HEK293T (cell line): ENCODE results near the gene WNT1.

Experiments used
- BHLHE40 ChIP-seq: fragments of 450-650 bp; IDR thresholded peaks from 2 replicates; pipeline ENCODE4 v1.6.1; 2016; ENCODE audit warnings: mild to moderate bottlenecking, moderate library complexity, borderline replicate concordance
- ELF4 ChIP-seq: fragments of 450-650 bp; IDR thresholded peaks from 2 replicates; pipeline ENCODE4 v1.6.1; 2017; ENCODE audit warnings: antibody characterized with exemption
- FOXK2 ChIP-seq: fragments of 450-650 bp; IDR thresholded peaks from 2 replicates; pipeline ENCODE4 v1.6.1; 2016; ENCODE audit warnings: mild to moderate bottlenecking
- HDGF ChIP-seq: fragments of 450-650 bp; IDR thresholded peaks from 2 replicates; pipeline ENCODE4 v1.6.1; 2017; ENCODE audit warnings: antibody characterized with exemption, borderline replicate concordance
- LEF1 ChIP-seq: fragments of 450-650 bp; IDR thresholded peaks from 2 replicates; pipeline ENCODE4 v1.6.1; 2017; ENCODE audit warnings: mild to moderate bottlenecking, borderline replicate concordance
- SUZ12 ChIP-seq: fragments of 450-650 bp; IDR thresholded peaks from 2 replicates; pipeline ENCODE4 v1.6.1; 2016; ENCODE audit warnings: mild to moderate bottlenecking
- TARDBP ChIP-seq: fragments of 450-650 bp; IDR thresholded peaks from 2 replicates; pipeline ENCODE4 v1.6.1; 2016

DNA sequence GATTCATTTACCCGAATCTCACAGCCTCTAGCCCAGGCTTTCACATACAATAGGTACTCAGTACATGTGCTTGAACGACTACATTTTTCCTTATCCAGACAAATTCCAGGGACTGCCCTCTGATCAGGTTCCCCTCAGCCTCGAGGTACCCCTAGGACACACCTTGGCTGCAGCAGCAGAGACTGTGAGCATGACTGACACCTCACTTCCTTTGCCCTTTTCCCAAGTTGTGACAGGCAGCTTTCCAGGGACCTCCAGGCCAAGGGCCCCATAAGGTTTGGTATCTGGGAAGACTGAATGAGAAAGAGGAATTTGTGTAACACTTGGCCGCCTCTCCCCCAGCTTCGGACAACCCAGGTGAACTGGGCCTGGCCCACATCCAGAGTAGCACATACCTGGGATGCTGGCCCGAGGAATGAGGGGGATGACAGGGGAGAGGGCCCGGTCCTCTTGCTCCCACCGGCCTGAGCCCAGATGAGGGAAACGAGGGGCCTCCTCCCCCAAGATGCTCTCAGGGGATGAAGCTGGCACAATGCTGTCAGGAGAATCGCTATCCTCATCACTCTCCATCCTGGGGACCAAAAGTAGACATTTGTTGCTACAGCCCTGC, 50.6 kb downstream of the WNT1 start:
- TF ChIP-seq TARDBP (no peak), SUZ12 (no peak), LEF1 (no peak), FOXK2 (no peak), ELF4 (no peak), HDGF (no peak), BHLHE40 (no peak)
